ENCODE measurements around the gene GPALPP1. TPM values are rescaled to one million over a fixed set of nuclear protein-coding genes. Genes with fewer than 3 reads are reported as not detected.

The GPALPP1 gene
- total RNA-seq, 1 donor from 2014 or later, result 20.9 TPM

GRCh38 chr13:45064889-45065288, 75.6 kb downstream of the GPALPP1 start:
- Histone ChIP-seq H3K4me3 (no peak overlapping the region), H3K9me3 (no peaks in the 10 kb centered on the region), H3K27me3 (no peaks in the 10 kb centered on the region), H3K36me3 (no peaks in the 10 kb centered on the region), H3K4me1 (no peaks in the 10 kb centered on the region), H3K27ac (no peak overlapping the region)
- intact Hi-C loops (cut with DNase I), result no loop called here
- TF ChIP-seq CTCF (IDR thresholded peaks at IDR 0.05) (no peak), POLR2AphosphoS5 (IDR thresholded peaks at IDR 0.05; ENCODE audit: insufficient read depth in 1 of 2, low read depth in 1 of 2) (no peak), POLR2A (IDR thresholded peaks at IDR 0.05) (no peak)
- DNase-seq (ENCODE audit: extremely low spot score in 2 of 2), result no peak

DNA sequence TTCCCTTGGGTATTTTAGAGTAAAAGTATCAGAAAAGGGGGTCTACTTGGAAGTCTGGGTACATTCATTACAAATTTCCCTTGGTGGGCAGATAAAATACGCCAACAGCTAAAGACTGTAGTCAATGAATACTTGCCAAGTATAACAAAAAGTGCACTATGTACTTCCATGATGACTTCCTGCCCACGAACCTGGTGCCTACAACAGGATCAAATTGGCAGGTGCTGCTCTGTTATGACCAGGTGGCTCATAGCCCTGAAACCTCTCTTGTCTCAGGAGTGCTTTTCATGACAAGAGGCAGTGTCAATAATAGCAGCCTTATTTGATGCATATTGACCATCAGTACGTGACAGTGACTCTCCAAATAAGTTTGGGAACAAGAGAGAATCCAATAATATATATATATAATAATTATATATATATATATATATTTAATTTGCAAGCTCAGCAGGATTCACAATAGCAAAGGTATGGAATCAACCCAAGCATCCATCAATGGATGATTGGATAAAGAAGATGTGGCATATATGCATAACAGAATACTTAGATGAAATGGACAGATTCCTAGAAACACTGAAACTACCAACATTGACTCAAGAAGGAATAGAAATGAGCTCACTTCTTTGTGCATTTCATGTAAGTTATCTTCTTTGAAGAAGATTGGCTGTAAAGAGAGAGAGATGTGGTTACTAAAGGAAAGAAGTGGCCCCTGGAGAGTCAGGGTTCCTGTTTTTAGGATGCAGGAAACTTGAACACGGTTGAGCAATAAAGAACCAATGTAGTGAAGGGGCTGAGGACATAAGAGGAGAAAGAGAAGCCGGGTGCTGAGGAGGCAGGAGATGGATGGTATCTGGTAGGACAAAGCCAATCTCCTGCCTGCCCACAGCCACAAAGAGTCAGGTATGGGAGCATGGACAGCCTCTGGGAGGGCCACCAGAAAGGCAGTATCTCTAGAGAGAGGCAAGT, 79.0 kb downstream of the GPALPP1 start:
- H3K4me1 ChIP-seq, result no peaks in the 10 kb centered on the region
- no peak overlapping the region for H3K27ac ChIP-seq
- no peak overlapping the region for H3K4me3 ChIP-seq
- no peaks in the 10 kb centered on the region for H3K9me3 ChIP-seq
- TF ChIP-seq CTCF (IDR thresholded peaks at IDR 0.05) (no peak), POLR2A (IDR thresholded peaks at IDR 0.05) (no peak), POLR2AphosphoS5 (IDR thresholded peaks at IDR 0.05; ENCODE audit: insufficient read depth in 1 of 2, low read depth in 1 of 2) (no peak)
- intact Hi-C loops (cut with DNase I), result no loop called here
- no peaks in the 10 kb centered on the region for H3K36me3 ChIP-seq
- no peaks in the 10 kb centered on the region for H3K27me3 ChIP-seq
- no peak for DNase-seq (ENCODE audit: extremely low spot score in 2 of 2)

GRCh38 chr13:45073809-45074208, 84.5 kb downstream of the GPALPP1 start:
- no peaks in the 10 kb centered on the region for H3K36me3 ChIP-seq
- TF ChIP-seq CTCF (IDR thresholded peaks at IDR 0.05) (no peak), POLR2A (IDR thresholded peaks at IDR 0.05) (no peak)
- no peaks in the 10 kb centered on the region for H3K9me3 ChIP-seq
- H3K4me1 ChIP-seq, result no peaks in the 10 kb centered on the region
- H3K27ac ChIP-seq, result no peak overlapping the region
- no peaks in the 10 kb centered on the region for H3K27me3 ChIP-seq
- intact Hi-C loops (cut with DNase I), result no loop called here
- DNase-seq (ENCODE audit: extremely low spot score in 2 of 2), result no peak
- no peak overlapping the region for H3K4me3 ChIP-seq

GRCh38 chr13:45074721-45075120, 85.4 kb downstream of the GPALPP1 start:
- H3K27ac ChIP-seq, result no peak overlapping the region
- H3K27me3 ChIP-seq, result no peaks in the 10 kb centered on the region
- H3K4me3 ChIP-seq, result no peak overlapping the region
- H3K4me1 ChIP-seq, result no peaks in the 10 kb centered on the region
- no peak for DNase-seq (ENCODE audit: extremely low spot score in 2 of 2)
- no peak for TF ChIP-seq POLR2AphosphoS5 (IDR thresholded peaks at IDR 0.05; ENCODE audit: insufficient read depth in 1 of 2, low read depth in 1 of 2)
- TF ChIP-seq CTCF (IDR thresholded peaks at IDR 0.05), result no peak
- TF ChIP-seq POLR2A (IDR thresholded peaks at IDR 0.05), result no peak
- no peaks in the 10 kb centered on the region for H3K36me3 ChIP-seq
- no peaks in the 10 kb centered on the region for H3K9me3 ChIP-seq
- intact Hi-C loops (cut with DNase I), result no loop called here

DNA sequence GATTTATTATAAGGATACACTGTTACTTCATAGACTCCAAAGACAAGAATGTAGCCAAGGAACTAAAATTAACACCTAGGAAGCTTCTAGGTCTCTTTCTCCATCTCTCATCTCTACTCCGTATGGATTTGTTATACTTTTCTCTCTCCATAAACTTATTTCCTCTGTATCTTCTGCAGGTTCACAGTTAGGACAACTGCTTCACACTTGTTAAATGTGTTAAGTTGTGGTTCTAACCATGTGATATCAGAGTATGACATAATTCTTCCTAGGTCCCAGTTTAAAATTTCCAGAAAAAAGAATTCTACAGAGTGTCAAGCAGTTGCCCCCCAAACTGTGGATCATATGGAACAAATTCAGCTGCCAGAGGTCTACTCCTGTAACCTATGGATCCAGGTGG, 88.7 kb downstream of the GPALPP1 start:
- Histone ChIP-seq H3K9me3 (no peaks in the 10 kb centered on the region), H3K27ac (no peak overlapping the region), H3K36me3 (no peaks in the 10 kb centered on the region), H3K4me3 (no peak overlapping the region), H3K4me1 (no peaks in the 10 kb centered on the region), H3K27me3 (no peaks in the 10 kb centered on the region)
- no peak for DNase-seq (ENCODE audit: extremely low spot score in 2 of 2)
- intact Hi-C loops (cut with DNase I), result no loop called here
- TF ChIP-seq POLR2A (IDR thresholded peaks at IDR 0.05) (no peak), CTCF (IDR thresholded peaks at IDR 0.05) (no peak), POLR2AphosphoS5 (IDR thresholded peaks at IDR 0.05; ENCODE audit: insufficient read depth in 1 of 2, low read depth in 1 of 2) (no peak)
